ENCODE measurements around the gene CDC42EP4. TPM values are rescaled to one million over a fixed set of nuclear protein-coding genes. Genes with fewer than 3 reads are reported as not detected.

CDC42EP4 gene
- total RNA-seq, 4 donors from 2014 or later: 93.3 to 121 (median 117) TPM

DNA sequence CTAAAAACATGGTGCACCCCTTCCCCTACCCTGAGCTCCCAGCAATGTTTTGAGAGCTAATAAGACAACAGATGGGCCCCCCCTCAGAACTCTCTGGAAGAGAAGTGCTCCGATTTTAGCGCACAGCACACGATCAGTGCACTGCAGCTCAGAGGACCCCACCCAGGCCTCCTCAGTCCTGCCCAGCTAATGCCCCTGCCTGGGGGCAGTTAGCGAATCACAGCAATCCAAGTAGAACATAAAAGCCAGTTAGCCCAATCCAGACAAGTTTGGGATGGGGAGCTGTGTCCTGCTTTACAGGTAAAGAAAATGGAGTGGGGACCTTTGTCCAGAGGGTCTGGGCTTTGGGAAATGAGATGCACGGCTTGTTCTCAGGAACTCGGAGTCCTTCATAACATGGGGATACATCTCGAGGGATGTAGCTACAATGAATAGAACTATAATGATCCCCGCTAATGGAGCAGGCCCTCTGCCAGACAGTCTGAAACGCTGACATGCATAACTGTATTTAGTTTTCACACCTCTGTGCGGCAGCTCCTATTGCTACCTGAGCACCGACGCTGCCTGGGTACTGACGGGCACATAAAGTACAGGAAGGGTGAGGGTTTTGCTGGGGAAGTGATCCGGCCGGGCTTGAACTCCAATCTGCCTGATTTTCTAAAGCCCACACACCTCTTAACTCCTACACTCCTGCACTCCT is 29.7 kb upstream of the CDC42EP4 start:
- Histone ChIP-seq H3K27me3 (no peaks in the 10 kb centered on the region), H3K36me3 (no peaks in the 10 kb centered on the region), H3K4me3 (no peak overlapping the region), H3K4me1 (peaks cover 0 to 76% (median 57%) of the 10 kb centered on the region in 4 donors), H3K9me3 (no peaks in the 10 kb centered on the region), H3K27ac (peak overlapping the region; percentile 56 to 93 (median 80))
- WGBS, 2 donors: 32 to 37% methylated on average over 15 of the region's 15 CpGs
- DNase-seq (ENCODE audit: low spot score in 2 of 2): no peak
- no peak for TF ChIP-seq POLR2A (IDR thresholded peaks at IDR 0.05)
- TF ChIP-seq, protein P1, sequence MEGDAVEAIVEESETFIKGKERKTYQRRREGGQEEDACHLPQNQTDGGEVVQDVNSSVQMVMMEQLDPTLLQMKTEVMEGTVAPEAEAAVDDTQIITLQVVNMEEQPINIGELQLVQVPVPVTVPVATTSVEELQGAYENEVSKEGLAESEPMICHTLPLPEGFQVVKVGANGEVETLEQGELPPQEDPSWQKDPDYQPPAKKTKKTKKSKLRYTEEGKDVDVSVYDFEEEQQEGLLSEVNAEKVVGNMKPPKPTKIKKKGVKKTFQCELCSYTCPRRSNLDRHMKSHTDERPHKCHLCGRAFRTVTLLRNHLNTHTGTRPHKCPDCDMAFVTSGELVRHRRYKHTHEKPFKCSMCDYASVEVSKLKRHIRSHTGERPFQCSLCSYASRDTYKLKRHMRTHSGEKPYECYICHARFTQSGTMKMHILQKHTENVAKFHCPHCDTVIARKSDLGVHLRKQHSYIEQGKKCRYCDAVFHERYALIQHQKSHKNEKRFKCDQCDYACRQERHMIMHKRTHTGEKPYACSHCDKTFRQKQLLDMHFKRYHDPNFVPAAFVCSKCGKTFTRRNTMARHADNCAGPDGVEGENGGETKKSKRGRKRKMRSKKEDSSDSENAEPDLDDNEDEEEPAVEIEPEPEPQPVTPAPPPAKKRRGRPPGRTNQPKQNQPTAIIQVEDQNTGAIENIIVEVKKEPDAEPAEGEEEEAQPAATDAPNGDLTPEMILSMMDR (IDR thresholded peaks at IDR 0.05): no peak
- TF ChIP-seq EP300 (IDR thresholded peaks at IDR 0.05): no peak

DNA sequence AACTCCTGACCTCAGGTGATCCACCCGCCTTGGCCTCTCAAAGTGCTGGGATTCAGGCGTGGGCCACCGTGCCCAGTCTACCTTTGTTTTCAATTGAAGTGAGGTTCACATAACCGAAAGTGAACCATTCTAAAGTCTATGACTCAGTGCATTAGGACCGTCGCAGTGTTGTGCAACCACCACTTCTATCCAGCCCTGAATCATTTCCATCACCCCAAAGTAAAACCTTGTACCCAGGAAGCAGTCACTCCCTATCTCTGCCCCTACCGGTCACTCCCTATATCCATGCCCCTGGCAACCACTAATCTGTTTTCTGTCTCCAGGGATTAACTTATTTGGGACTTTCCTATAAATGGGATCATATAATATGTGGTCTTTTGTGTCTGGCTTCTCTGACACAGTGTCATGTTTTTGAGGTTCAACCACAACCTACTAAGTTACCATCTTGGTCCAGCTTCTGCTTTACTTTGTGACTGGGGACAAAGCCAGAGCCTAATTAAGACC is 28.3 kb upstream of the CDC42EP4 start:
- WGBS, 2 donors: 57 to 62% methylated on average over 7 of the region's 7 CpGs
- no peak for DNase-seq (ENCODE audit: low spot score in 2 of 2)
- Histone ChIP-seq H3K9me3 (no peaks in the 10 kb centered on the region), H3K27ac (peak overlapping the region in 3 of 4 donors; percentile 51 to 93 (median 92)), H3K36me3 (no peaks in the 10 kb centered on the region), H3K4me3 (no peak overlapping the region), H3K27me3 (no peaks in the 10 kb centered on the region), H3K4me1 (peaks cover 0 to 84% (median 56%) of the 10 kb centered on the region in 4 donors)
- TF ChIP-seq POLR2A (IDR thresholded peaks at IDR 0.05) (no peak), EP300 (IDR thresholded peaks at IDR 0.05) (peak in 1 of 2 donors; percentile 67)
- TF ChIP-seq, protein P1 (IDR thresholded peaks at IDR 0.05): peak in 2 of 5 experiments; percentile 5 to 18

DNA sequence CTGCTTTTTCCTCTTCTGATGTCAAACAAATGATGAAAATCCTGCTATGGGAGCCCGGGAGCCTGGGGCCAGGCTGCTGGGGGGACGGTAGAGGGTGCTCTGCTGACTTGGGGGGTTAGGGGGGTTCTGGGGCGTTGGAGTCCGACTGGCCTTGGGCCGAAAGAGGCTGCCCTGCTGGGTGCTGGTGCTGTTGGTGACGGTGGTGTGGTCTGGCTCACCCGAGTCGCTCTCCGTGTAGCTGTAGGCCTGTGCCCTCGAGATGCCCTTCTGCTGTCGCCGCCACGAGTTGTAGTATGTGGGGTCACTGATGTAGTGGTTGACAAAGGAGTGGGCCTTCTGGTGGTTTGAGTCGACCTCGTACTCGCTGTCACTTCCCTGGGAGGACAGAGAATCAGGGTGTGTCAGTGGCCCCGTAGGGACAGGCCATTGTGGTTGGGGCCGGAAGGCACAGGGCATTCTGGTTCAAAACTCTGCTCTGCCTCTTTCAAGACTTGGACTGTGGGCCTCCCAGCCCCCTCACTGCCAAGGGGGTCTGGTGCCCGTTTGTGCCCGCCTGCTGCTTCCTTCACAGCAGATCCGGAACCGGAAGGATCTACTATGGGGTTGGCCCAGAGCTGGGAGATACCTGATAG is 26.9 kb upstream of the CDC42EP4 start:
- DNase-seq (ENCODE audit: low spot score in 2 of 2): no peak
- WGBS, 2 donors: 54 to 57% methylated on average over 22 of the region's 22 CpGs
- TF ChIP-seq, protein P1 (IDR thresholded peaks at IDR 0.05): no peak
- TF ChIP-seq EP300 (IDR thresholded peaks at IDR 0.05) (no peak), POLR2A (IDR thresholded peaks at IDR 0.05) (no peak)
- H3K27me3 ChIP-seq: no peaks in the 10 kb centered on the region
- H3K9me3 ChIP-seq: no peaks in the 10 kb centered on the region
- peaks cover 0 to 75% (median 50%) of the 10 kb centered on the region in 4 donors for H3K4me1 ChIP-seq
- H3K36me3 ChIP-seq: no peaks in the 10 kb centered on the region
- peak overlapping the region; percentile 69 to 93 (median 84) for H3K27ac ChIP-seq
- peak overlapping the region in 1 of 4 donors; percentile 35 for H3K4me3 ChIP-seq

DNA sequence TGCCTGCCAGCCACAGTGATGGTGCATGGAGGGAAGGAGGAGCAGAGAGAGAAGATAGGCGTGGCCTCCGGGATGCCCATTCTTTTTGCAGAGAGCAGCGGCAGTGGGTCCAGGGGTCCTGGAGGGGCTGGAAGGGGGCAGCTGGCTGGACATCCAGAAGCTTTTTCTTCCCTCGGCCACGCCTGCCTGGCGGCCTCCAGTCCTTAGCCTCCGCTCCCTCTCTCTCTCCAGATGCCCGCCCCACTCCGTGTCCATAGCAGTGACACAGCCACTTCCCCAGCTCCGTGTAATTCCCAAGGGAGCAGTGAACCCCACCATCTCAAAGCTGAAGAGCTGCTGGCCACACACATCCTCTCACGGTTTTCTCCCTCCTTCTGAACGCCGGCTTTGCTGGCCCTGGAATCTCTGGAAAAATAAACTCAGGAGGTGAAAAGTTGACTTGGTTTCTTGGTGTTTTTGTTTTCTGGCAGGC is 26.3 kb upstream of the CDC42EP4 start:
- H3K27me3 ChIP-seq: no peaks in the 10 kb centered on the region
- no peaks in the 10 kb centered on the region for H3K36me3 ChIP-seq
- no peaks in the 10 kb centered on the region for H3K9me3 ChIP-seq
- no peak for DNase-seq (ENCODE audit: low spot score in 2 of 2)
- TF ChIP-seq, protein P1 (IDR thresholded peaks at IDR 0.05): no peak
- TF ChIP-seq POLR2A (IDR thresholded peaks at IDR 0.05) (no peak), EP300 (IDR thresholded peaks at IDR 0.05) (peak in 1 of 2 donors; percentile 62)
- H3K4me1 ChIP-seq: peaks cover 0 to 69% (median 46%) of the 10 kb centered on the region in 4 donors
- H3K27ac ChIP-seq: peak overlapping the region; percentile 69 to 93 (median 84)
- H3K4me3 ChIP-seq: peak overlapping the region in 1 of 4 donors; percentile 35
- WGBS, 2 donors: 18 to 22% methylated on average over 13 of the region's 13 CpGs

DNA sequence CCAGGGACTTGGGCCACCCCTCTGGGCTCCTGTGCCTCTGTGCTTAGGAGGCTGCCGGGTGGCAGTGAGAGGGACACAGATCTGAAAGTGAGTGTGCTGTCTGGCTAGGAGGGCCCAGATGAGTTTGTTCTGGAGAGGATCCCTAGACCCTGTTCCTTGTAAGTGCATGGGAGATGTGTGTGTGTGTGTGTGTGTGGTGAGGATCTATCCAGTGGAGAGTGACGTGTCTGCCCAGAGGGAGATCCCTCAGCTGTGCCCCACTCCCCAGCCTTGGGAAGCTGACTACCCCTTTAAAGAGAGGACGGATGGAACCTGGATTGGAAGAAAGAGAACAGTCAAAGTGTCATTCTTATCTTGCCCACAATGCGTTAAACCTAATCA is 25.5 kb upstream of the CDC42EP4 start:
- Histone ChIP-seq H3K27ac (peak overlapping the region; percentile 69 to 93 (median 84)), H3K4me1 (peaks cover 0 to 62% (median 39%) of the 10 kb centered on the region in 4 donors), H3K4me3 (no peak overlapping the region), H3K36me3 (no peaks in the 10 kb centered on the region), H3K27me3 (no peaks in the 10 kb centered on the region), H3K9me3 (no peaks in the 10 kb centered on the region)
- TF ChIP-seq EP300 (IDR thresholded peaks at IDR 0.05): no peak
- no peak for TF ChIP-seq POLR2A (IDR thresholded peaks at IDR 0.05)
- TF ChIP-seq, protein P1 (IDR thresholded peaks at IDR 0.05): no peak
- whole genome bisulfite sequencing, 2 donors: 51 to 65% methylated on average over 4 of the region's 4 CpGs
- no peak for DNase-seq (ENCODE audit: low spot score in 2 of 2)

Data from tibial nerve (tissue), 4 donors.